ENCODE measurements around the gene ARHGAP6. TPM values are rescaled to one million over a fixed set of nuclear protein-coding genes. Genes with fewer than 3 reads are reported as not detected.
A peak's percentile ranks its signal among the peaks of the same experiment; 100 is the strongest.
"Not testable (repeated sequence)": the region's sequence is repeated elsewhere in the genome, so short reads cannot be mapped to it uniquely, and the experiment has no call there.

ARHGAP6 gene
- total and polyA plus RNA-seq, 8 donors: 7.0 to 25.4 (median 20.5) TPM

DNA sequence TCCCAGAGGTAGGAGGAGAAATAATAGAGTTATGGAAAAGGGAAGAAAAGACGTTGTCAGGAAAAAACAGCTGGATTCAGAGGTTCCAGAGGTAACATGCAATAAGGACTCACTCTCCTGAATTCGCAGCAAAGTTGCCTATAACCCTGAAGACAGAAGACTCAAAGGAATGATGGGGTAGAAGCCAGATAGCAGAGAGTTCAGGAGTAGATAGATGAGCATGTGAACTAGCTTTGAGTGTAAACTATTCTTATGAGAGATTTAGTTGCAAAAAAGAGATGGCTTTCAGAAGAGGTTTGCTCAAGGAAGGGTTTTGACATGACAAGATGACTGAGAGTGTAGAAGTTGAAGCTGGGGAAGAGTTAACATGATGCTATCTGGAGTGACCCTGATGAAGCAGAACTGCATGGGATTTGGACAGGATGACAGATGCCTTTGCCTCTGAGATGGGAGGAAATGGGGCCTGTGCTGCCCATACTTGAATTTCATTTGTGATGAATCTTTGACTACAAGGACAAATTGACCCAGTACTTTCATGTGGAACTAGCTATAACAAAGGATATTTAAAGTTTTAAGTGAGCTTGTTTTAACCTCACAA is 298.6 kb downstream of the ARHGAP6 start:
- H3K9me3 ChIP-seq: no peaks in the 10 kb centered on the region
- no peaks in the 10 kb centered on the region for H3K4me1 ChIP-seq
- intact Hi-C loops (cut with DNase I): no loop called here
- peak overlapping the region in 1 of 2 donors; percentile 28 for H3K27ac ChIP-seq
- no peaks in the 10 kb centered on the region for H3K36me3 ChIP-seq
- DNase-seq (no peak), ATAC-seq (no peak)
- no peak overlapping the region for H3K4me3 ChIP-seq
- no peaks in the 10 kb centered on the region for H3K27me3 ChIP-seq
- TF ChIP-seq CTCF (IDR thresholded peaks at IDR 0.05): no peak

DNA sequence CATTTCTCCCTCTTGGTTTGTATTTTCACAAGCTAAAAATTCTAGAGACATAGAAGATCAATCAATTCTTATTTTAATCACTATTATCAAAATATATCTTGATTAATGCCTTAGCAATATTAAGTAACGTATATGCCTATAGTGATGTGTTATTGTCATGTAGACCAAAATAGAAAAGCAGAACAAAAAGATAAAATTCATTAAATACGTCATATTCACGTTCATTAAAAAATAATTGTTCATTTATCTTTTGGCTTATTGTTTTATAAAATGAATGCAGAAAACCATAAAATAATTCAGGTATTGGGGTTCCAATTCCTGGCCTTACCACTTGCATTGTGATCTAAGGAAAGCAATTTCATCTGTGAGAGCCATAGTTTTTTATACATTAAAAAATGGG is 300.3 kb downstream of the ARHGAP6 start:
- TF ChIP-seq CTCF (IDR thresholded peaks at IDR 0.05): no peak
- no peak overlapping the region for H3K27ac ChIP-seq

GRCh38 chrX:11364835-11365234 is 300.9 kb downstream of the ARHGAP6 start:
- Histone ChIP-seq H3K4me3 (no peak overlapping the region), H3K27me3 (no peaks in the 10 kb centered on the region), H3K4me1 (no peaks in the 10 kb centered on the region), H3K9me3 (no peaks in the 10 kb centered on the region), H3K27ac (no peak overlapping the region), H3K36me3 (no peaks in the 10 kb centered on the region)
- DNase-seq (no peak), ATAC-seq (no peak)
- intact Hi-C loops (cut with DNase I): no loop called here
- TF ChIP-seq CTCF (IDR thresholded peaks at IDR 0.05): no peak

More for the DNA sequence above, 300.3 kb downstream of the ARHGAP6 start:
- DNase-seq (no peak), ATAC-seq (no peak)
- H3K4me1 ChIP-seq: no peaks in the 10 kb centered on the region
- H3K9me3 ChIP-seq: no peaks in the 10 kb centered on the region
- intact Hi-C loops (cut with DNase I): no loop called here
- no peaks in the 10 kb centered on the region for H3K36me3 ChIP-seq
- no peak overlapping the region for H3K4me3 ChIP-seq
- H3K27me3 ChIP-seq: no peaks in the 10 kb centered on the region

DNA sequence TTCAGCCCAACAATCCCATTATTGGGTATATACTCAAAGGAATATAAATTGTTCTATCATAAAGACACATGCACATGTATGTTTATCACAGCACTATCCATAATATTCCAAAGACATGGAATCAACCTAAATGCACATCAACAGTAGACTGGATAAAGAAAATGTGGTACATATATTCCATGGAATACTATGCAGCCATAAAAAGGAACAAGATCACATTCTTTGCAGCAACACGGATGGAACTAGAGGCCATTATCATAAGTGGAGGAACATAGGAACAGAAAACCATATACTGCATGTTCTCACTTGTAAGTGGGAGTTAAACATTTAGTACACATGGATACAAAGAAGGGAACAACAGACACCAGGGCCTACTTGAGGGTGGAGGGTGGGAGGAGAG is 301.9 kb downstream of the ARHGAP6 start:
- ATAC-seq; H3K27me3 ChIP-seq; intact Hi-C loops (cut with DNase I); H3K36me3 ChIP-seq; H3K9me3 ChIP-seq; DNase-seq; H3K4me3 ChIP-seq; H3K4me1 ChIP-seq; H3K27ac ChIP-seq: not testable (repeated sequence)

GRCh38 chrX:11363069-11363594 is 302.6 kb downstream of the ARHGAP6 start:
- ATAC-seq: peak; percentile 44
- Histone ChIP-seq H3K4me3 (no peak overlapping the region), H3K27ac (no peak overlapping the region), H3K27me3 (no peaks in the 10 kb centered on the region), H3K36me3 (no peaks in the 10 kb centered on the region), H3K4me1 (no peaks in the 10 kb centered on the region), H3K9me3 (no peaks in the 10 kb centered on the region)
- TF ChIP-seq CTCF (IDR thresholded peaks at IDR 0.05): no peak
- intact Hi-C loops (cut with DNase I): no loop called here
- no peak for DNase-seq

DNA sequence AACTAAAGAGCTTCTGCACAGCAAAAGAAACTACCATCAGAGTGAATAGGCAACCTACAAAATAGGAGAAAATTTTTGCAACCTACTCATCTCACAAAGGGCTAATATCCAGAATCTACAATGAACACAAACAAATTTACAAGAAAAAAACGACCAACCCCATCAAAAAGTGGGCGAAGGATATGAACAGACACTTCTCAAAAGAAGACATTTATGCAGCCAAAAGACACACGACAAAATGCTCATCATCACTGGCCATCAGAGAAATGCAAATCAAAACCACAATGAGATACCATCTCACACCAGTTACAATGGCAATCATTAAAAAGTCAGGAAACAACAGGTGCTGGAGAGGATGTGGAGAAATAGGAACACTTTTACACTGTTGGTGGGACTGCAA is 304.1 kb downstream of the ARHGAP6 start:
- H3K9me3 ChIP-seq; H3K4me1 ChIP-seq; H3K27me3 ChIP-seq; H3K4me3 ChIP-seq; ATAC-seq; DNase-seq; H3K36me3 ChIP-seq; intact Hi-C loops (cut with DNase I); H3K27ac ChIP-seq: not testable (repeated sequence)

DNA sequence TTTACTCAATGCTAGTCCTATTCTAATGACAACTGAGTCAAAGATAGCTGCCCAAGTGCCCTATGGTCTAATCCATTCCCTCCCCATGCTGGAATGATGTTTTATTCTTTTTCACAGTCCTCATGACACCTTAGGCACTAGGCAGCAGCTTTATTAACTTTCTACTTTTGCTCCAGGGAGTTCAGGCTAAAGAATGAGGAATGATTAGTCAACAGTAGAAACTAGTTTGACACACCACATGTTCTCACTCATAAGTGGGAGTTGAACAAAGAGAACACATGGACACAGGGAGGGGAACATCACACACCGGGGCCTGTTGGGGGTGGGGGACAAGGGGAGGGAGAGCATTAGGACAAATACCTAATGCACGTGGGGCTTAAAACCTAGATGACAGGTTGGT is 309.8 kb downstream of the ARHGAP6 start:
- H3K27me3 ChIP-seq; H3K4me3 ChIP-seq; H3K36me3 ChIP-seq; H3K9me3 ChIP-seq; H3K27ac ChIP-seq; intact Hi-C loops (cut with DNase I); H3K4me1 ChIP-seq; DNase-seq; ATAC-seq: not testable (repeated sequence)
